Activated T-cell treated with anti-CD3 and anti-CD28 coated beads, Interleukin-2, amount 50 U/mL, for 48 hours (primary cell): ENCODE measurements around the gene SLC16A13.
"Not testable (repeated sequence)": the region's sequence is repeated elsewhere in the genome, so short reads cannot be mapped to it uniquely, and the experiment has no call there.

Experiments
- DNase-seq, 2 experiments: peaks; one replicate each; pipeline ENCODE4 v3.0.0-alpha.2; 2020

Gene SLC16A13

DNA sequence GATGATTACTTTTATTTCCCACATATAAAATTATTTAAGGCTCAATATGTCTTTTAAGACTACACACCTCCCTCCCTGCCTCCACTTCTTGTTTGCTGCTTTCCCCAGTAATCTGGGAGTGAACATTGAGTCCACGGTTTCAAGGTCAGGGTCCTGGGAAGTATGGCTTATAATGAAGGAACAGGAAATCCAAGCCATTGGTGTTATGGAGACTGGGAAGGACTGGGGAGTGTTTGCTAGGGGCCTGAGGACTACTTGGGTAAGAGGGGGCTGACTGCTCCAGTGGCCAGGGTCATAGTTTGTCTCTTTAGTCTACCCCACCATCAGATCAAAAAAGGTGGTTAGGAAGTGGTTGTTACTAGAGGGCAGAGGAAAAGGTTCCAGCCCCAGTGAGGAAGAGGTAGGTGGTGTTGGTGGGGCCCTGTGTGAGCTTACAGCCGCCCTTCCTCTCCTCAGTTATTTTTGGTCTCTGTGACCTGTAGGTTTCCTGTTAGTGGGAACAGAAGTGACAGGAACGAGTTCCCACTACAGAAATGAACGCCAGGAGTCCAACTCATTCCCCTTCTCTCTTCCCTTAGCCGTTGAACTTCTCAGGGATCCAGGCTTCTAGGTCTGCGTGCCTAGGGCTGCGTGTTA is 742 bp upstream of the SLC16A13 start:
- DNase-seq = no peak

DNA sequence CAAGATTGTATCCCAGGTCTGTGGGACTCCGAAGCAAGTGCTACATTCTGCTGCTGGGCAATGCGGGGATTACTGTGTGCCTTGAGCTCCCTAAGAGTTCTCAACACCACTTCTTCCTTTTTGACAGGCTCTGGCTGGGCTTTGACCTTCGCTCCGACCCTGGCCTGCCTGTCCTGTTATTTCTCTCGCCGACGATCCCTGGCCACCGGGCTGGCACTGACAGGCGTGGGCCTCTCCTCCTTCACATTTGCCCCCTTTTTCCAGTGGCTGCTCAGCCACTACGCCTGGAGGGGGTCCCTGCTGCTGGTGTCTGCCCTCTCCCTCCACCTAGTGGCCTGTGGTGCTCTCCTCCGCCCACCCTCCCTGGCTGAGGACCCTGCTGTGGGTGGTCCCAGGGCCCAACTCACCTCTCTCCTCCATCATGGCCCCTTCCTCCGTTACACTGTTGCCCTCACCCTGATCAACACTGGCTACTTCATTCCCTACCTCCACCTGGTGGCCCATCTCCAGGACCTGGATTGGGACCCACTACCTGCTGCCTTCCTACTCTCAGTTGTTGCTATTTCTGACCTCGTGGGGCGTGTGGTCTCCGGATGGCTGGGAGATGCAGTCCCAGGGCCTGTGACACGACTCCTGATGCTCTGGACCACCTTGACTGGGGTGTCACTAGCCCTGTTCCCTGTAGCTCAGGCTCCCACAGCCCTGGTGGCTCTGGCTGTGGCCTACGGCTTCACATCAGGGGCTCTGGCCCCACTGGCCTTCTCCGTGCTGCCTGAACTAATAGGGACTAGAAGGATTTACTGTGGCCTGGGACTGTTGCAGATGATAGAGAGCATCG is 2.4 kb downstream of the SLC16A13 start:
- DNase-seq = no peak

DNA sequence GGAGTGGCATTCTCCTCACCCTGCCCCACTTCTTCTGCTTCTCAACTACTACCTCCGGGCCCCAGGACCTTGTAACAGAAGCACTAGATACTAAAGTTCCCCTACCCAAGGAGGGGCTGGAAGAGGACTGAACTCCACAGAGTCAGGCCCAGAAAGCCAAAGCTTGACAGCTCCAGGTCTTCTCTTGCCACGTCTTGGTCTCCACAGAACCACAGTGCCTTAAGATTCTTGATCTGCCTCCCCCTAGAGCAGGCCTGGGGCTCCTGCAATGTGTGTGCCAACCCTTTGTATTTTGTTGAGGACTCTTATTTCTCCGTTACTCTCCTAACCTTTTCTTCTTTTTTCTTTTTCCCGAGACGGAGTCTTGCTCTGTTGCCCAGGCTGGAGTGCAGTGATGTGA is 4.0 kb downstream of the SLC16A13 start:
- no peak for DNase-seq

DNA sequence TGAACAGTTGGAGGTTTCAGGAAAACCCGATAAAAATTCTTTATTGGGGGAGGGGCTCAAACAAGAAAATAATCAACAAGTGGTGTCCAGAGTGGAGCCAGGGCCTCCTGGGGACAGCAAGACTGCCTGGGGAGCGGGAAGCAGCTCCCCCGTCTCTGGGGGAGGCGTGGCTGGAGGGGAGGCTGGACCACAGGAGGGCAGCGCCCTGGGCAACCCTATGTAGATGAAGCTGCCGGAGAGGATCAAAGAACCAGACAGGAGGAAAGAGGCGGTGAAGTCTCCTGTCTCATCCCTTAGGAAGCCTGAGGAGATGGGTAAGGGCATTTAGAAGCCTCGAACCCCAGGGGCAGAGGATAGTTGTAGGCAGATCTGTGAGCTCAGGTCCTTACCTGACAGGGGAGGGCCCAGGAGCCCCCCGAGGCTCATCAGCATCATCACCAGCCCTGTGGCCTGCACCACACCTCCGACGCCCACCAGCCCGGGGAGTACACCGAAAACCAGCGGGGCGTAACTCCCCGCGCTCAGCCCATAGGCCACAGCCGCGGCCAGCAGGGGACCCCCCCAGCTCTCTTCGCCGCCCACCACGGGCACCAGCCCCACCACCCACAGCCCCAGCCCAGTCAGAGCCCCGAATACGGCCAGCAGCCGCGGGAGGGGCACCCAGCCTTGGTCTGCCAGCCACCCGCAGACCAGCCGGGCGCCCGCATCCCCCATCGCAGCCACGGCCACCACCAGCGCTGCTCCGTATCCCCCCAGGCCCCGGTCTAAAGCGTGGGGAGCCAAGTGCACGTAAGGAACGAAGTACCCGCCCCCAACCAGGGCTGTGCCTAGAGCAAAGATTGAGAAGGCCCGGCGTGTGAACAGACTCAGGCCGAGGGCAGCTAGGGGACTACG is 6.0 kb downstream of the SLC16A13 start:
- DNase-seq = peak in 1 of 2 experiments; percentile 44

DNA sequence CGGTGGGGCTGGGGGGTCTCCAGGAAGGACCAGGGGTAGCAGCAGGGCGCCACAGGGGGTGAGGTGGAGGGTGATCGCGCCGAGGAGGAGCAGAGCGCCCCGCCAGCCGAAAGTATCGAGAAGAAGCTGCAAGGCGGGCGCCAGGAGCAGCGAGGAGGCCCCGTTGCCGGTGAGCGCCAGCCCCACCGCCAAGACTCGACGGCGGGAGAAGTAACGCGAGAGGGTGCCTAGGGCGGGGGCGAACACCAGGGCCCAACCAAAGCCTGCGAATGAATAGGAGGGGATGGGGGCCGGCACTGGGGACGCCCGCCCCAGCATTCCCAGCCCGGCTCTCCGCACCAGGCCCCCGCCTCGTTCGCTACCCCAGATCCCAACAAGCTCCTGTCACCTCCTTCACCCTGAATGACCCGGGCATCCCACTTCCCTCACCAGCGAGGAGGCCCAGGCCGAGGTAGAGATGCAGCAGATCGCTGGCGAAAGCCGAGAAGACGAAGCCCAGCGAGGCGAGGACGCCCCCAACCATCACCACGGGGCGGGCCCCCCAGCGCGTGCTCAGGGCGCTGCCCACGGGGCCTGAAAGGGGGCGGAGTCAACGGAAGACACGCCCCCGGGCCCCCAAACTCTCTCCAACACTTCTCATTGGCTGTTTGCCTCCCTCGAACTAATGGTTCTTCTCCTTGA is 6.8 kb downstream of the SLC16A13 start:
- peak; percentile 66 to 73 for DNase-seq

DNA sequence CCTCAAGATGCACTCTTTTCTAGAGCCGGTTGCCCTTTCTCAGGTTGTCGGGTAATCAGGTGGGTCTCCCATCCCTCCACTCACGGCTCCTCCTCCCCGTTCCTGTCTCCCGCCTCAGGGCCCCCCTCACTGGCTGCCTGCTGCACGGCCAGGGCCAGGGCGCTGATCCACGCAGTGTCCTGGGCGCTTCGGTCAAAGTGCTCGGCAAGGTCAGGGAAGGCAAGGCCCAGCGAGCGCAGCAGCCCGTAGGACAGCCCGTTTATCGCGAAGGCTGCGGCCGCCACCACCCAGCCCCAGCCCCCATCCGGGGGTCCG is 7.3 kb downstream of the SLC16A13 start:
- peak in 1 of 2 experiments; percentile 68 for DNase-seq

DNA sequence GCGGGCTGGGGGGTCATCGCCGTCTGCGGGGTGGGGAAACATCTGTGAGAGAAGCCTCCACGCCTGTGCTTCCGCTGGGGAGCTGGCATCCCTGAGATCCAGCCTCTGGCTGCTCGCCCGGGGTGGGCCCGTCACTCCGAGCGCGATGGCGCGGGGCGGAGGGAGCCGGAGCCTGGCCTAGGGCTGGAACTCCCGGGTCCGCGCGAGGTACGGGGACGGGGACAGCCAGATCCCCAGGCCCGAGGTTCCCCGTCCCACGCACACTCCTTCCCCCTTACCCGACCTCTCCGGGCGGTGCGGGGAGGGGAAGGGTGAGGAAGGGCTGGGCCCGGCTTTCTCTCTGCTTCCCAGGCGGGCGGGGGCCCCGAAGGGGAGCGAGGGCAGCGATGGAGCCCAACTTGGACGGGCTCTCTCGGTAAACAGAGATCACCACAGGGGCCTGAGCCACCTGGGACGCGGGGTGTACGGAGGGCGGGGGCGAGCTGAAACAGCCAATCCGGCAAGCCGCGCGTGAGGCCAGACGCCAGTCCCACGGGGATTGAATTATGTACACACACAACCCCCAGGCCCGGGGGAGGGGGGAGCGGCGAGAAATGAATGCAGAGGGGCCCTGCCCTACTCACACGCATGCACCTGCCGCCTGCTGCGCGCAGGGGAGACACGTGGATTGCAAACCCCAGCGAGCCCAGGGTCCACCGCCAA is 7.8 kb downstream of the SLC16A13 start, which contains the start of gene SLC16A11:
Gene SLC16A11, minus strand, starts transcription at position 596 of the 702 bp plus-strand sequence. Its CDS starts 579 bp downstream, at position 17.
- DNase-seq = peak; percentile 59 to 63

DNA sequence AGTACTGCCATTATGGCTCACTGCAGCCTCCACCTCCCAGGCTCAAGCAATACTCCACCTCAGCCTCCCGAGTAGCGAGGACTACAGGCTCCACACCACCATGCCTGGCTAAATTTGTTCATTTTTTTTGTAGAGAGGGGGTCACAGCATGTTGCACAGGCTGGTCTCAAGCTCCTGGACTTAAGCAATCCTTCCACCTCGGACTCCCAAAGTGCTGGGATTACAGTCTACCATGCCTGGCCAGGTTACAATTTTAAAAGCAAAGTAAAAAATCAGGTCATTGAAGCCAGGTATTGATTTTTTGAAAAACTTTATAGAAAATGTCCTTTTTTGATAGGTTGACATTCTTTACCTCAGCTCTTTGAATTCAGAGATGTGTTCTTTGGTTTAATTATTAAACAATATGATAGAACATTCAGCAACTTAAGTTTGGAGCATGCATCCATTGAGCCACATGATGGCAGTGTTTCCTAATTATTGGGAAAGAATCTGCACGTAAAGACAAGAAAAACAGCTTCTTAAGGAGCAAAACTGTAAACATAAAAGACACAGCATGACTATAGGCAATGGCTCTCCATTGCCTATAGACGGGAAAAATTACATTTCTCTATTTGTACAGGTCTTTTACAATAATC is 9.8 kb downstream of the SLC16A13 start:
- no peak for DNase-seq

DNA sequence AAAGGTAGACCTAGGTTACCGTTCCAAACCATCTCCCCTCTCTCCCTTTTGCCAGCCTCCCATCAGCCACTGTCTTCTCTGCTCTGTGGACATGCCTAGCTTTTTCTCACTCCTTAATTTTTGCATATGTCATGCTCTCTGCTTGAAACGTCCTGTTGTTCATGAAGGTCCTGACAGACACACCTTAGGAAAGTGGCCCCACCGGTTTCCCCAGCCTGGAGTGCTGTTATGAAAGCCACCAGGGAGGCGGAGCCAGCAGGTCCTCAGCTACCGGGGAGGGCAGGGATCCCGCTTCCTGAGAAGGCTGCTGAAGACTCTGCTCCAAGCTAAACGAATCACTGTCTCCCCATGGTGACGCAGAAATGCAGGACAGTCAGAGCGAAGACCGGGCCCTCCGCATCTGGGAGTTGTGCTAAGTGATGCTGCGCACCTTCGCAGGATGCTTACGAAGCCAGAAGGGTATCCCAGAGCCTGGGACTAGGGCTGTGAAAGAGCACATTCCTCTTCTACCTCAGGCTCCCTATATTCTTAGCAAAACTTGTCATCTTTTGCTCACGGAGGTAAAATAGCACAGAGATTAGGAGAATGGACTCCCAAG is 10.4 kb downstream of the SLC16A13 start:
- DNase-seq = peak; percentile 63 to 67

DNA sequence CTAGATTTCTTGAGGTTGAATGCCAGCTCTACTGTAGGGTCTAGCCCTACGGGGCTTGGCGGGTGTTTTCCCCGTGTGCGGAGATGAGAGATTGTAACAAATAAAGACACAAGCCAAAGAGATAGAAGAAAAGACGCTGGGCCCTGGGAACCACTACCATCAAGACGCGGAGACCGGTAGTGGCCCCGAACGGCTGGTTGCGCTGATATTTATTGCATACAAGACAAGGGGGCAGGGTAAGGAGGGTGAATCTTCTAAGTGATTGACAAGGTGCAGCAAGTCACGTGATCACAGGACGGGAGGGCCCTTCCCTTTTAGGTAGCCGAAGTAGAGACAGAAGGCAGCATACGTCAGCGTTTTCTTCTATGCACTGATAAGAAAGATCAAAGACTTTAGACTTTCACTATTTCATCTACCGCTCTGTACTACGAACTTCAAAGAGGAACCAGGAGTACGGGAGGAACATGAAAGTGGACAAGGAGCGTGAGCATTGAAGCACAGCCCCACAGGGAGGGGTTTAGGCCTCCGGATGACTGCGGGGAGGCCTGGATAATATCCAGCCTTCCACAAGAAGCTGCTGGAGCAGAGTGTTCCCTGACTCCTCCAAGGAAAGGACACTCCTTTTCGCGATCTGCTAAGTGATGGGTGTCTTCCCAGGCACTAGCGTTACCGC is 11.0 kb downstream of the SLC16A13 start:
- DNase-seq = peak; percentile 73 to 77

DNA sequence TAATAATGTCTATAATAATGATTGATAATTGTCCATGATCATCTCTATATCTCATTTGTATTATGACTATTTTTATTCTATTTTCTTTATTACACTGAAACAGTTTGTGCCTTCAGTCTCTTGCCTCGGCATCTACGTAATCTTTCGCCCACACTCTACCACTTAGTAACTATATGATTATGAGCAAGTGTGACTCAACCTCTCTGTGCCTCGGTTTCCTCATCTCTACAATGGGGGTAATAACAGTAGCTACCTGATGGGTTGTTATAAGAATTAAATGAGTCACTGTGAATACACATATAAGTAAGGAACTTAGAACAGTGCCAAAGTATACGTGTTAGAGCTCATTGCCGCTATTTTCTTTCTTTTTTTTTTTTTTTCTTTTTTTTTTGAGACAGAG is 11.8 kb downstream of the SLC16A13 start:
- DNase-seq = no peak

DNA sequence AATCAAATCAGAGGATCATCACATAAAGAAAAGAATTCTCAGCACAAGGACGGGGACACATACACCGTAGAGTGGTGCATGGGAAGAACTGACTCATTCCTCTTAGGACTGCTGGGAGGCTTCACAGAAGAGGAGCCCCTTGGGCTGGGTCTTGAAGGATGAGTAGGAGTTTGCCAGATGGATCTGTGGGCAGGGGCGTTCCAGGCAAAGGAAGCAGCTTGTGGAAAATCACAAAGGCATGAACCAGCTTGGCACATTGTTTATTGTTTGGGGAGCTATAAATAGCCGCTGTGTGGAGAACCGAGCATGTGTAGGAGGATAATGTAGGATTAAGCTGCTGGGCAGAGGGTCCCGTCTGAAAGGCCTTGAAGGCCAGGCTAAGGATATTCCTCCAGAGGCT is 13.2 kb downstream of the SLC16A13 start:
- no peak for DNase-seq

DNA sequence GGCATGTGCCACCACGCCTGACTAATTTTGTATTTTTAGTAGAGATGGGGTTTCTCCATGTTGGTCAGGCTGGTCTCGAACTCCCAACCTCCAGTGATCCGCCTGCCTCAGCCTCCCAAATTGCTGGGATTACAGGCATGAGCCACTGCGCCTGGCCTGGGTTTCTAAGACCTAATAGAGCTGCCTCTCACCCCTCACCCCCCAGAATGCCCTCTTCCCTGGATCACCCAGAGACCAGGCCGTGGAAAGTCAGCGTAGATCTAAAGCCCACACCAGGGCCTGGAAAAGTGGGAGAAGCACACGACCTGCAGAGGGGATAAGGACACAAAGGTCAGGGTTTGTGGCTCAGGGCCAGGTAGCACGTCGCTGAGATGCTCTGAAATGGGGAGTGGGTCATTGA is 14.8 kb downstream of the SLC16A13 start:
- not testable (repeated sequence) for DNase-seq

DNA sequence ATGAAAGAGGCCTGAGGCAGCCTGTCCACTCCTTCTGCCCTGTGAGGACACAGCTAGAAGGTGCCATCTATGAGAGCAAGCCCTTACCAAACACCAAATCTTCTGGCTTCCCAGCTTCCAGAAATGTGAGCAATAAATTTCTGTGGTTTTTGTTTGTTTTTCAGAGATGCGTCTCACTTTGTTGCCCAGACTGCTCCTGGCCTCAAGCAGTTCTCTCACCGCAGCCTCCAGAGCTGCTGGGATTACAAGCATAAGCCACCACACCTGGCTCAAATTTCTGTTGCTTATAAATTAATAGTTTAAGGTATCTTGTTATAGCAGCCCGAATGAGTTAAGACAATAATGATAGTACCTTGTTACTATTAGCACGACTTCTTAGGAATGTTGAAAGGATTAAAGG is 20.6 kb downstream of the SLC16A13 start:
- DNase-seq = no peak

DNA sequence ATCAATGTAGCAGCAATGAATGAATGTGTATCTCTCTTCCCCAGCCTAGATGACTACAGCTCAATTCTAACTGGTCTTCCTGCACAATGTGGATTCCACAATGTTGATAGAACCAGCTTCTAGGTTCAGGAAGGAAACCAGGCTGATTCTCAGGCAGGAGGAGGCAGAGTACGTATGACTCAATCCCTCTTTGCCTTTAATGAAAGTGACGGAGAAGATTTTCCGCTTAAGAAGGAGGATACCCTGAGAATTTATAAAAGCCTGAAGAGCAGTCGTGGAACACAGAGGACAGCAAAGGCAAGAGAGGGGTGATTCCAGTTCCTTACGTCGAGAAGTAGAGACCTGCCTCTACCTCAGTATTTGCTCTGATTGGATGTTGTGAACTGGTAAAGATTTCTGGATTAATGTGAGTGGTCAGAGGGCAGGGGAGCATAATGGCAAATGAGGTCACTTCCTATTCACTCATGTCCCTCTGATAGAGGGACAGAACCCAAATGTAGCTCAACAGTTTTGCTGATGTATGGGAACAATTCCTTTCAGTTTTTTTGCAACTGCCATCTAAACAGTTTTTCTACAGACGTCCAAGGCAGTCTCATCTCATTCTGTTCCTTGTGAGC is 23.1 kb downstream of the SLC16A13 start:
- DNase-seq = no peak

DNA sequence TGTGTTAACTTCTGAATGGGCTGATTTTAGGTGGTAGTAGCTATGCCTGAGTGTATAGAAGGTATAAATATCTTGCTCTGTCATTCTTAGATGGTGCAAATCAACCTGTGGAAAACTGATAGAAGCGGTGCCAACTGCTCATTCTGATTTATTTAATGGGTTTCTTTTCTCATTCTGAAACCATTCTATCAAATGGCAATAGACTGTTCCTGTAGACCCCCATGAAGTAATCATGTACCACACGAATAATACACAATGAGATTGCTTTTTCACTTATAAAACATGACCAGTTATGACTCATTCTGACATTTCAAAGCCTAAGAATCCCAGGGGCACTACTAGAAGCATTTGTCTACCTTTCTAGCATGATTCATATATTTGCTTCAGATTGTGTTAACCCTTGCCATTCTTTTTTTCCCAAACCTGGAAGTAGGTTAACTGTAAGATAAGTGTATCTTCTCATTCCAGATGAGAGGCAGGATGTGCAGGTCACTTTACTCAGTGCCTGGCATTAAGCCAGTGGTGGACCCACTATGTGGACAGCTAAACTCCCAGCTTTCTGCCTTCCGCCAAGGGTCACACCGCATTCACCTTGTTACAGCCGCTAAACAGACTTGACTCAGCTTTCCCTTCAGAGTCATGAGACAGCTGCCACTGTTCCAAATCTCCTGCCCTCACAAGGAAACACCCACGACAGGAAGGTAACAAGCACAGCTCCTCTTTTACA is 24.5 kb downstream of the SLC16A13 start:
- DNase-seq = peak; percentile 72 to 78

DNA sequence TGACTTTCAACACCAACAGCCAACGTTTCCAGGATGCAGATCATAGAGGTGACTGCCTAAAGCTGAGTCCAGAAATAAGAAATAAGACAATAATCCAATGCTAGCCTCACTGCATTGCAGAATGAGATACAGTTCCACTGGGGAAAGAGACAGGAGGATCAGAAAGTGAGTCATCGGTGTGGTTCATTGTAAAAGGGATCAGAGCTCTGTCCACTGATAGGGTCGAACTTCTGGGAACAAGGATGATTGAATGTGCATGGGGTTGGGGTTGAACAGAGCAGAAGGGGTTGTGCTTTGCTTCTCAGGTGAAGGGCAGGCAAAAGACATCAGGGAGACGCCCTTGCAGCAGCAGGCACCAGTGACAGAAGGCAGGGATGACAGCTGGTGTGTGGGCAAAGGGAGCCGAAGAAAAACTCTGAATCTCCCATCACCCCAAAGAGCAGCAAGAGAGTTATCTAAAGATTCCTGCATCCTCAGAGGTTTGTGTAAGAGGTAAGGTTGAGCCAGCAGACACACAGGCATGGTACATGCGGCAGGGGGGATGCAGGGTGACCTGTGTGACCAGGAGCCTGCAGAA is 27.8 kb downstream of the SLC16A13 start:
- DNase-seq = no peak

DNA sequence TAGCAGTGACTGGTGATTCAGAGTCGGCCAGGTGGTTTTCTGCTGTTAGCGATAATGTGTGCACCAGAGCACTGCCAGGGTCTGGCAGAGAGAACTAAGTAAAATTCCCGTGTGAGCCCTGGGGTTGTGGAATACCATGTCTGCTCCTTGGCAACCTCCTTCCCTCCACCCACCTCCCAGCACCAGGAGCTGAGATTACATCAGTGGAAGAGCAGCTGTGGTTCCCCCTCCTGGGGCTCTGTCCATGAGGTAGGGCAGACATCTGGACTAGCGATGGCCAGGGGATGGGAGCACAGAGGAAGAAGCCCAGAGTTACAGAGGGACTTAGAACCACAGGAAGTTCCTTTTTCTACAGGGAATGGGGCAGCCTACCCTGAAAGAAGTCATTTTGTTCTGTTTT is 28.4 kb downstream of the SLC16A13 start:
- DNase-seq = no peak

DNA sequence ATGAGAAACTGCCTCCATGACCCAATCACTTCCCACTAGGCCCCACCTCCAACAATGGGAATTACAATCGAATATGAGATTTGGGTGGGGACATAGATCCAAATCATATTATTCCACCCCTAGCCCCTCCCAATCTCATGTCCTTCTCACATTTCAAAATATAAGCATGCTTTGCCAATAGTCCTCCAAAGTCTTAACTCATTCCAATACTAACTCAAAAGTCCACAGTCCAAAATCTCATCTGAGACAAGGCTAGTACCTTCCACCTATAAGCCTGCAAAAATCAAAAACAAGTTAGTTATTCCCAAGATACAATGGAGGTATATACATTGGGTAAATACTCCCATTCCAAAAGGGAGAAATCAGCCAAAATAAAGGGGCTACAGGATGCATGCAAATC is 31.4 kb downstream of the SLC16A13 start:
- DNase-seq = no peak
